ENCODE results near the gene MEOX1. TPM values are rescaled to one million over a fixed set of nuclear protein-coding genes. Genes with fewer than 3 reads are reported as not detected.

MEOX1 gene
- total RNA-seq, 4 donors from 2014 or later: 6.6 to 16.1 (median 12.9) TPM

DNA sequence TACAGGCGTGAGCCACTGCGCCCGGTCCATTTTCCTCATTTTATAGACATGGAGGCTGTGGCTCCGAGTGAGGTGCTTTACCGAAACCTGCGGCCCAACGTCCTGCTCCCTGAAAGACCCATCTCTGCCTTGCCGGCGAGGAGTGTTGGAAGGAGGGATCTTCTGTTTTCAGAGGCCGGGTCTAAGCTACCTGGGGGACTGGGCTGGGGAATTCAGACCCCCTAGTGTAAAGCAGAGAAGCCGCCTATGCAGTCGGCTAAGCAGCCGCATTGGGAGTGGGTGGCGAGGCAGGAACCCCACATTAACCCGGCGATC is 16.3 kb downstream of the MEOX1 start:
- Histone ChIP-seq H3K27ac (replicated peaks in 1 of 4) (peak overlapping the region; percentile 71 to 89 (median 84)), H3K4me3 (peak overlapping the region; percentile 49 to 63 (median 52)), H3K36me3 (no peaks in the 10 kb centered on the region), H3K27me3 (peaks cover 0 to 30% (median 3%) of the 10 kb centered on the region in 4 donors), H3K4me1 (peaks cover 22 to 44% (median 31%) of the 10 kb centered on the region in 4 donors), H3K9me3 (no peaks in the 10 kb centered on the region)
- DNase-seq (ENCODE audit: extremely low spot score): no peak
- 74% methylated on average over 16 of the region's 16 CpGs for WGBS
- TF ChIP-seq POLR2A (IDR thresholded peaks at IDR 0.05; ENCODE audit: low read depth): no peak
- intact Hi-C loops (cut with DNase I): no loop called here

DNA sequence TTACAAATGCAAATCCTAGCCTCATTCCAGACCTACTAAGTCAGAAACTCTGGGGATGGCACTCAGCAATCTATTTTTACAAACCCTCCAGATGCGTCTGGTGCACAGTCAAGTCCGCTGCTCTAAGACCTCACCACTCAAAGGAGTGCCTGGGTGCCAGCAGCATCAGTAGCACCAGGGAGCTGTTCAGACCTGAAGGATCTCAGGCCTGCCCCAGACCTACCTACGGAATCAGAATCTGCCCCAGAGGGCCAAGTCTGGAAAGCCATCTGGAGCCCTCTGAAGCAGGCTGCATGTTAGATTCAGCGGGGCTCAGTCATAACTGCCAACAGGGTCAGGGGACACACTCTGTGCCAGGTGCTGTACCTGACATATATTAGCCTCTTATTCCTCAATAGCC is 17.6 kb downstream of the MEOX1 start:
- Histone ChIP-seq H3K36me3 (no peaks in the 10 kb centered on the region), H3K27me3 (peaks cover 0 to 30% (median 3%) of the 10 kb centered on the region in 4 donors), H3K27ac (replicated peaks in 1 of 4) (no peak overlapping the region), H3K4me1 (peaks cover 22 to 45% (median 31%) of the 10 kb centered on the region in 4 donors), H3K9me3 (no peaks in the 10 kb centered on the region), H3K4me3 (no peak overlapping the region)
- intact Hi-C loops (cut with DNase I): no loop called here
- DNase-seq (ENCODE audit: extremely low spot score): no peak
- TF ChIP-seq POLR2AphosphoS5 (IDR thresholded peaks at IDR 0.05): no peak
- no peak for TF ChIP-seq POLR2A (IDR thresholded peaks at IDR 0.05; ENCODE audit: low read depth)
- TF ChIP-seq EP300 (IDR thresholded peaks at IDR 0.05): no peak
- TF ChIP-seq, protein P1, sequence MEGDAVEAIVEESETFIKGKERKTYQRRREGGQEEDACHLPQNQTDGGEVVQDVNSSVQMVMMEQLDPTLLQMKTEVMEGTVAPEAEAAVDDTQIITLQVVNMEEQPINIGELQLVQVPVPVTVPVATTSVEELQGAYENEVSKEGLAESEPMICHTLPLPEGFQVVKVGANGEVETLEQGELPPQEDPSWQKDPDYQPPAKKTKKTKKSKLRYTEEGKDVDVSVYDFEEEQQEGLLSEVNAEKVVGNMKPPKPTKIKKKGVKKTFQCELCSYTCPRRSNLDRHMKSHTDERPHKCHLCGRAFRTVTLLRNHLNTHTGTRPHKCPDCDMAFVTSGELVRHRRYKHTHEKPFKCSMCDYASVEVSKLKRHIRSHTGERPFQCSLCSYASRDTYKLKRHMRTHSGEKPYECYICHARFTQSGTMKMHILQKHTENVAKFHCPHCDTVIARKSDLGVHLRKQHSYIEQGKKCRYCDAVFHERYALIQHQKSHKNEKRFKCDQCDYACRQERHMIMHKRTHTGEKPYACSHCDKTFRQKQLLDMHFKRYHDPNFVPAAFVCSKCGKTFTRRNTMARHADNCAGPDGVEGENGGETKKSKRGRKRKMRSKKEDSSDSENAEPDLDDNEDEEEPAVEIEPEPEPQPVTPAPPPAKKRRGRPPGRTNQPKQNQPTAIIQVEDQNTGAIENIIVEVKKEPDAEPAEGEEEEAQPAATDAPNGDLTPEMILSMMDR (IDR thresholded peaks at IDR 0.05): no peak
- WGBS: 93% methylated on average over 4 of the region's 4 CpGs

DNA sequence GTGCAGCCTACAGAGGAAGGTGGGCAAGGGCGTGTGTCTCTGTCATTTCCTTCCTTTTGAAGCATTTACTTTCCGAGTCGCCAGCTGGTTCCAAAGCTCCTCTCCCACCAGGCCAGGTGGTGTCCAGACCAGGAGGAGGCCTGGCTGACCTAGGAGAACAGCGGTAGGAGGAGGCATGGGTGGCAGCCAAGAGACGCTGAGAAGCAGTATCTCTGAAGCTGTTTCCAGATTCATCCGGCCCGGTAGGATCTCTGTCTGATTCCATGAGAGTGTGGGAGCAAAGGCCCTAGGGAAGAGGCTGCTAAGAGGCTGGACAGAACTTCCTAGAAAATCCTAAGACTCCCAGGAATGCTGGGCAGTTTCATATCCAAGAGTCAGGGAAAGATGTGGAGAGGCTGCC is 20.3 kb downstream of the MEOX1 start:
- DNase-seq (ENCODE audit: extremely low spot score): no peak
- H3K9me3 ChIP-seq: no peaks in the 10 kb centered on the region
- H3K27ac ChIP-seq (replicated peaks in 1 of 4): peak overlapping the region; percentile 7 to 23 (median 18)
- WGBS: 58% methylated on average over 7 of the region's 7 CpGs
- no peaks in the 10 kb centered on the region for H3K36me3 ChIP-seq
- intact Hi-C loops (cut with DNase I): no loop called here
- H3K4me1 ChIP-seq: peaks cover 11 to 33% (median 25%) of the 10 kb centered on the region in 4 donors
- TF ChIP-seq POLR2A (IDR thresholded peaks at IDR 0.05; ENCODE audit: low read depth) (no peak), POLR2AphosphoS5 (IDR thresholded peaks at IDR 0.05) (no peak), EP300 (IDR thresholded peaks at IDR 0.05) (no peak)
- TF ChIP-seq, protein P1 (IDR thresholded peaks at IDR 0.05): no peak
- peaks cover 0 to 21% (median 3%) of the 10 kb centered on the region in 4 donors for H3K27me3 ChIP-seq
- H3K4me3 ChIP-seq: no peak overlapping the region

DNA sequence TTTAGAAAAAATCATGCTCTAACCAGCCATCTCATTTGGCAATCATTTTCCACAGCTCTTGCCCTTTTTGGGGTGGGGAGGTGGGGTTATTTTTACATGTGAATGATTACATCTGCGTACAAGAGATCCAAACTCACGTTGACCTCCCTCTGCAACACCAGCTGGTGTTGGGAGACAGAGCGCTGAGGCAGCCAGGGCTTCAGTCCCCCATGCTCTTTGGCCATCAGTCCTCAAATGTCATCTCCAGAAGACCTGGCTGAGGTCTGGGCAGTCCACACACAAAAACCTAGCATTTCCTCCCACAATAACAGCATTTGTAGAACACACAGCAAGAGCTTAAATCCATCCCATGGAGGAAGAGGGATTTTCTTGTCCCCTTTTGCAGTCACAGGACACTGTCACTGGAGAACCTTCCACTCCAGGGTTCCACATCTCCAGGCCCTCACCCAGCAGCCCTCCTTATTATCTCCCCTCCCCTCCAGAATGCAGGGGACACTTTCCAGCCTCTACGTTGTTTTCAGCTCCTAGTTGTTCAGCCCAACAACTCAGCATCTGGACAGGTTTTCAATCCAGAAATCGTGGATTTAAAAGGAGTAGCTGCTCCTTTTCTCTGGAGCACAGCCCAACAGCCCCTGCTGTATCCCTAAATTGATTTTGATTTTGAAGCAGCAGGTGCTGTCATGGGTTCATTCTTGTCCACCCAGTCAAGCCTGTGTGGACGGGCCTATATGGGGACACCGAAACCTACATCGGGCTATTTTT is 21.1 kb downstream of the MEOX1 start:
- TF ChIP-seq POLR2AphosphoS5 (IDR thresholded peaks at IDR 0.05) (no peak), POLR2A (IDR thresholded peaks at IDR 0.05; ENCODE audit: low read depth) (no peak), EP300 (IDR thresholded peaks at IDR 0.05) (no peak)
- TF ChIP-seq, protein P1 (IDR thresholded peaks at IDR 0.05): no peak
- Histone ChIP-seq H3K4me1 (peaks cover 9 to 26% (median 18%) of the 10 kb centered on the region in 4 donors), H3K27ac (replicated peaks in 1 of 4) (no peak overlapping the region), H3K27me3 (peaks cover 0 to 13% (median 0%) of the 10 kb centered on the region in 4 donors), H3K36me3 (no peaks in the 10 kb centered on the region), H3K4me3 (no peak overlapping the region), H3K9me3 (no peaks in the 10 kb centered on the region)
- 73% methylated on average over 8 of the region's 8 CpGs for WGBS
- intact Hi-C loops (cut with DNase I): no loop called here
- no peak for DNase-seq (ENCODE audit: extremely low spot score)

DNA sequence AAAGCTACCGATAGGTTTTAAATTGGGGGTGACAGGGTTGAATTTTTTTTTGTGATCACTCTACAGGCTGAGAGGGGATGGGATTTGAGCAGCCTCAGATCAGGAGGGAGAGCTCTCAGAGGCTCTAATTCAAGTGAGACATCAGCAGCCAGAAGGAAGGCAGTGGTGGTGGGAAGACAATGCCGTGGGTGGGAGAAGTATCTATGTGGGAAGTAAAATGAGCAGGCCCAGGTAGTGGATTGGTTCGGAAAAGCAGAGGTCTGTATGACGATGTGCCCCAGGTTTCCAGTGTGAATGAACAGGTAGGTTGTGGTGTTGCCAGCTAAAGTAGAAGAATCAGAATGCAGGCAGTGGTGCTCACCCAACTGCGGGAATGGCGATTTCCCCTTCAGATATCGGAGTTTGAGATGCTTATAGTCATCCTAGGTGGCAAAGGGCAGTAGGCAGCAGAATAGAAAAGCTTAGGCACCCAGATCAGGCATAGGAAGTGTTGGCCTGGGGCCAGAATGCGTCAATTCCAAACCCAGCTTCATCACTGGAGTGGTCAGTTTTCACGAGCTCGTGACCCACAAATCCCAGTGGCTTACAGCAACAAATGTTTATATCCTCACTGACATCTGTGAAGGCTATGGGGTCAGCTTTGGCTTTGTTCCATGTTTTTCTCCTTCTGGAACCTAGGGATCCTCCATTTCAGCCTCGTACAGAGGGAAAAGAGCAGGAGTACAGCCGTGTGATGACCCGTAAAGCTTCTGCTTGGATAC is 24.0 kb downstream of the MEOX1 start:
- no peak for DNase-seq (ENCODE audit: extremely low spot score)
- Histone ChIP-seq H3K4me3 (no peak overlapping the region), H3K27ac (replicated peaks in 1 of 4) (no peak overlapping the region), H3K9me3 (no peaks in the 10 kb centered on the region), H3K27me3 (no peaks in the 10 kb centered on the region), H3K4me1 (peaks cover 12 to 32% (median 21%) of the 10 kb centered on the region in 4 donors), H3K36me3 (no peaks in the 10 kb centered on the region)
- intact Hi-C loops (cut with DNase I): no loop called here
- WGBS: 76% methylated on average over 13 of the region's 13 CpGs
- TF ChIP-seq POLR2A (IDR thresholded peaks at IDR 0.05; ENCODE audit: low read depth): no peak
- TF ChIP-seq EP300 (IDR thresholded peaks at IDR 0.05): no peak
- TF ChIP-seq, protein P1 (IDR thresholded peaks at IDR 0.05): no peak
- no peak for TF ChIP-seq POLR2AphosphoS5 (IDR thresholded peaks at IDR 0.05)
